Panc1 (cell line): Measurements from ENCODE around the gene TESK2. TPM values are rescaled to one million over a fixed set of nuclear protein-coding genes. Genes with fewer than 3 reads are reported as not detected.

ENCODE experiments used
- ATAC-seq: fragments of 200-7000 bp; cut with Tn5 transposase; 2 replicates; pipeline ENCODE4 v1.9.1; 2020; ENCODE audit warnings: mild to moderate bottlenecking, moderate library complexity
- BruUV-seq: library from RNA; stranded (reverse); fragments of 400-500 nt; replicated peaks from 2 replicates; lab custom pipeline; 2021; lab: Mats Ljungman, UMichigan
- CTCF ChIA-PET: fragments of 300-600 bp; sonication (Branson Sonifier 250); formaldehyde crosslinking; loops from one replicate; lab custom pipeline; 2022; ENCODE audit warnings: antibody characterized with exemption; lab: Charles Lee
- POLR2A ChIA-PET: fragments of 300-600 bp; sonication (Branson Sonifier 250); formaldehyde crosslinking; loops from one replicate; lab custom pipeline; 2022; ENCODE audit warnings: antibody characterized with exemption; lab: Charles Lee
- DNase-seq: peaks from one replicate; pipeline ENCODE4 v3.0.0-alpha.2; 2010; ENCODE audit warnings: low read depth, low spot score
- H3K27ac ChIP-seq: 2 replicates; pipeline ENCODE4 v1.5.1; 2011; ENCODE audit warnings: mild to moderate bottlenecking, low read length, inconsistent platforms
- H3K27me3 ChIP-seq: fragments of 200-500 bp; sonication (Bioruptor generic); 2 replicates; pipeline ENCODE4 v1.6.0; 2014; ENCODE audit warnings: low read length, inconsistent platforms; ENCODE audit not compliant: control insufficient read depth, insufficient read depth
- H3K36me3 ChIP-seq: fragments of 200-500 bp; sonication (Bioruptor generic); 2 replicates; pipeline ENCODE4 v1.5.1; 2014; ENCODE audit warnings: inconsistent platforms, mild to moderate bottlenecking, low read length, moderate library complexity; ENCODE audit not compliant: control insufficient read depth, insufficient read depth
- H3K4me1 ChIP-seq: 2 replicates; pipeline ENCODE4 v1.5.1; 2011; ENCODE audit warnings: inconsistent platforms, mild to moderate bottlenecking, low read length, moderate library complexity; ENCODE audit not compliant: control insufficient read depth, insufficient read depth
- H3K4me3 ChIP-seq, 2 experiments: 2 replicates each; pipeline ENCODE4 v1.5.1; 2011 to 2012; ENCODE audit warnings: low read depth in 2 of 2, low read length in 2 of 2, mild to moderate bottlenecking in 2 of 2, inconsistent platforms in 1 of 2, moderate library complexity in 1 of 2
- H3K9me3 ChIP-seq: fragments of 200-500 bp; sonication (Bioruptor generic); 2 replicates; pipeline ENCODE4 v1.5.1; 2014; ENCODE audit warnings: low read depth, mild to moderate bottlenecking, inconsistent platforms, low read length, moderate library complexity; ENCODE audit not compliant: control insufficient read depth, insufficient read depth
- POLR2AphosphoS5 ChIP-seq: IDR thresholded peaks from 2 replicates; pipeline ENCODE4 v1.6.1; 2012; ENCODE audit warnings: mild to moderate bottlenecking, low read depth, low read length, moderate library complexity
- SIN3A ChIP-seq: IDR thresholded peaks from 2 replicates; pipeline ENCODE4 v1.6.1; 2012; ENCODE audit warnings: low read depth, mild to moderate bottlenecking, low read length, moderate library complexity, borderline replicate concordance; ENCODE audit not compliant: insufficient read depth
- TCF7L2 ChIP-seq: IDR thresholded peaks from 2 replicates; pipeline ENCODE4 v1.6.1; 2011; ENCODE audit warnings: mild to moderate bottlenecking, low read depth, low read length, inconsistent platforms
- in situ Hi-C: cut with HindIII; loops from 2 replicates; pipeline ENCODE4 v1.10.0; 2016; ENCODE audit warnings: low sequenced_read_pairs, low pct_unique_long_range_greater_than_20kb
- intact Hi-C: fragments of 100-400 bp; cut with micrococcal nuclease; formaldehyde crosslinking; loops from one replicate; pipeline ENCODE4 v1.10.0; 2022; ENCODE audit not compliant: unreplicated experiment
- total RNA-seq: library from RNA; stranded (reverse); gene quantifications from one replicate; pipeline ENCODE4 v1.2.1, GENCODE V29; 2021; ENCODE audit not compliant: unreplicated experiment
- TF ChIP-seq, protein P1 (sequence below): fragments of 450-650 bp; IDR thresholded peaks from 2 replicates; pipeline ENCODE4 v1.5.1; 2017; ENCODE audit warnings: mild to moderate bottlenecking
- TF ChIP-seq, protein P2 (sequence below), 2 experiments: IDR thresholded peaks; 2 replicates each; pipeline ENCODE4 v1.6.1; 2011 to 2012; ENCODE audit warnings: low read depth in 2 of 2, control low read depth in 1 of 2, low read length in 1 of 2, mild to moderate bottlenecking in 1 of 2, moderate library complexity in 1 of 2; ENCODE audit not compliant: insufficient read depth in 1 of 2

The TESK2 gene
- total RNA-seq, 1 experiment from 2014 or later, result 3.3 TPM

DNA sequence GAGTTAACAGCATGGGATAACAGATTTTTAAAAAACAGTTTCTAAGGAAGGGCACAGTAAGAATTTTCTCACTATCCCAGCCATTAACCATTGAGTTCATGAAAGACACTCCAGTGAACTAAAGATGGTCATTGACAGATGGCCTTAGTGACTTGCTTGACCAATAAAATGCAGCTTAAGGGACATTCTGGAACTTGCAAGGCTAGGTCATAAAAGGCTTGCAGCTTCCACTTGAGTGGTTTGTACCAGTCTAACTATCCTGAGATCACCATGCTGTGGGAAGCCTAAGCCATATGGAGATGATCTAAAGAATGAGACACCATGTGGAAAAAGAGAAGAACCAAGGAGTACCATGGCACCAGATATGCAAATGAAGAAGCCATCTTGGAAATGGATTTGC, 112.8 kb downstream of the TESK2 start:
- no peak for ATAC-seq
- Histone ChIP-seq H3K9me3 (no peaks in the 10 kb centered on the region), H3K27ac (no peak overlapping the region), H3K4me1 (no peaks in the 10 kb centered on the region), H3K27me3 (no peaks in the 10 kb centered on the region; the same call in 1 of the 2 replicates), H3K36me3 (no peaks in the 10 kb centered on the region), H3K4me3 (no peak overlapping the region)
- intact Hi-C loops (no loop called here), in situ Hi-C loops (no loop called here)
- ChIA-PET CTCF (no interaction called here), POLR2A (no interaction called here)
- DNase-seq, result no peak
- BruUV-seq, result no TSS peak
- TF ChIP-seq, protein P1, sequence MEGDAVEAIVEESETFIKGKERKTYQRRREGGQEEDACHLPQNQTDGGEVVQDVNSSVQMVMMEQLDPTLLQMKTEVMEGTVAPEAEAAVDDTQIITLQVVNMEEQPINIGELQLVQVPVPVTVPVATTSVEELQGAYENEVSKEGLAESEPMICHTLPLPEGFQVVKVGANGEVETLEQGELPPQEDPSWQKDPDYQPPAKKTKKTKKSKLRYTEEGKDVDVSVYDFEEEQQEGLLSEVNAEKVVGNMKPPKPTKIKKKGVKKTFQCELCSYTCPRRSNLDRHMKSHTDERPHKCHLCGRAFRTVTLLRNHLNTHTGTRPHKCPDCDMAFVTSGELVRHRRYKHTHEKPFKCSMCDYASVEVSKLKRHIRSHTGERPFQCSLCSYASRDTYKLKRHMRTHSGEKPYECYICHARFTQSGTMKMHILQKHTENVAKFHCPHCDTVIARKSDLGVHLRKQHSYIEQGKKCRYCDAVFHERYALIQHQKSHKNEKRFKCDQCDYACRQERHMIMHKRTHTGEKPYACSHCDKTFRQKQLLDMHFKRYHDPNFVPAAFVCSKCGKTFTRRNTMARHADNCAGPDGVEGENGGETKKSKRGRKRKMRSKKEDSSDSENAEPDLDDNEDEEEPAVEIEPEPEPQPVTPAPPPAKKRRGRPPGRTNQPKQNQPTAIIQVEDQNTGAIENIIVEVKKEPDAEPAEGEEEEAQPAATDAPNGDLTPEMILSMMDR, result no peak
- no peak for TF ChIP-seq POLR2AphosphoS5
- TF ChIP-seq SIN3A, result no peak
- TF ChIP-seq TCF7L2, result no peak
- TF ChIP-seq, protein P2, sequence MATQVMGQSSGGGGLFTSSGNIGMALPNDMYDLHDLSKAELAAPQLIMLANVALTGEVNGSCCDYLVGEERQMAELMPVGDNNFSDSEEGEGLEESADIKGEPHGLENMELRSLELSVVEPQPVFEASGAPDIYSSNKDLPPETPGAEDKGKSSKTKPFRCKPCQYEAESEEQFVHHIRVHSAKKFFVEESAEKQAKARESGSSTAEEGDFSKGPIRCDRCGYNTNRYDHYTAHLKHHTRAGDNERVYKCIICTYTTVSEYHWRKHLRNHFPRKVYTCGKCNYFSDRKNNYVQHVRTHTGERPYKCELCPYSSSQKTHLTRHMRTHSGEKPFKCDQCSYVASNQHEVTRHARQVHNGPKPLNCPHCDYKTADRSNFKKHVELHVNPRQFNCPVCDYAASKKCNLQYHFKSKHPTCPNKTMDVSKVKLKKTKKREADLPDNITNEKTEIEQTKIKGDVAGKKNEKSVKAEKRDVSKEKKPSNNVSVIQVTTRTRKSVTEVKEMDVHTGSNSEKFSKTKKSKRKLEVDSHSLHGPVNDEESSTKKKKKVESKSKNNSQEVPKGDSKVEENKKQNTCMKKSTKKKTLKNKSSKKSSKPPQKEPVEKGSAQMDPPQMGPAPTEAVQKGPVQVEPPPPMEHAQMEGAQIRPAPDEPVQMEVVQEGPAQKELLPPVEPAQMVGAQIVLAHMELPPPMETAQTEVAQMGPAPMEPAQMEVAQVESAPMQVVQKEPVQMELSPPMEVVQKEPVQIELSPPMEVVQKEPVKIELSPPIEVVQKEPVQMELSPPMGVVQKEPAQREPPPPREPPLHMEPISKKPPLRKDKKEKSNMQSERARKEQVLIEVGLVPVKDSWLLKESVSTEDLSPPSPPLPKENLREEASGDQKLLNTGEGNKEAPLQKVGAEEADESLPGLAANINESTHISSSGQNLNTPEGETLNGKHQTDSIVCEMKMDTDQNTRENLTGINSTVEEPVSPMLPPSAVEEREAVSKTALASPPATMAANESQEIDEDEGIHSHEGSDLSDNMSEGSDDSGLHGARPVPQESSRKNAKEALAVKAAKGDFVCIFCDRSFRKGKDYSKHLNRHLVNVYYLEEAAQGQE (IDR thresholded peaks at IDR 0.05; ENCODE audit: insufficient read depth in 1 of 2, low read depth in 2 of 2, low read length in 1 of 2), result no peak

DNA sequence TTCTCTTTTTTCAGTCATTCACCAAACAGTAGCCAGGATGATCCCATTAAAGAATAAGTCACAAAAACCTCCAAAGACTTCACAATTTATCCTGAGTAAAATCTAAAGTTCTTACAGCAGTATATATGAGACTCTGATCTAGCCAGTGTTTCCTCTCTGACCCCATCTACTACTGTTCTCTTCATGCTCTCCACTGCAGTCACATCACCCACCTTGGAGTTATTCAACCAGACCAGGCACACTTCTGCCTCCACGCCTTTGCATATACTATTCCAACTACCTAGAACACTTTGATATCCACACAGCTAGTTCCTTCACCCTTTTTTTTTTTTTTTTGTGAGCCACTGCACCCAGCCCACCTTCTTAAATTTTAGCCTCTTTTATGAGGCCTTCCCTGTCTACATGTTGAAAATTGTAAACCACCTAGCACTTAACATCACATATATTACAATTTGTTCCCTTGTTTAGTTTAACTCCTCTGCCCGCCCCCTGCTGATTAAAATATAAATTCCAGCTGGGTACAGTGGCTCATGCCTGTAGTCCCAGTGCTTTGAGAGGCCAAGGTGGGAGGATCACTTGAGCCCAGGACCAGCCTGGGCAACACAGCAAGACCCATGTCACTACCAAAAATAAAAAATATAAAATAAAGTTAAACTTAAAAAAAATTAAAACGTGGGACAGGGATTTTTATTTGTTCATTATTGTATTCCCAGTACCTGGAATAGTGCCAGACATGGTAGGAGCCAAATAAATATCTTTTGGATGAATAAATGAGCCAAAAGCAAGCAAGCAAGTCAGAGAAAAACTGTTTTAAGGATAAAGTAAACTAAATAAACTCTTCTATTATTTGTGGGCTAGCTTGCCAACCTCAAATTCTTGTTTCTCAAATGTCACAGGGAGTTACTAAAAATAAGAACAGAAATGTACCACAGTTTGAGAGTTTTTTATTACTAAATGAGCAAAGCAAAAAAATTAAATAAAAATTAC, 115.6 kb downstream of the TESK2 start:
- Histone ChIP-seq H3K9me3 (no peaks in the 10 kb centered on the region), H3K4me3 (no peak overlapping the region), H3K36me3 (no peaks in the 10 kb centered on the region), H3K27ac (no peak overlapping the region), H3K27me3 (no peaks in the 10 kb centered on the region), H3K4me1 (no peaks in the 10 kb centered on the region)
- ATAC-seq (no peak), DNase-seq (no peak)
- ChIA-PET POLR2A (no interaction called here), CTCF (interaction anchor here (0.5 to 0.6 kb wide), 3 partner anchors 16 to 104 kb away, joined by 3 to 5 read pairs (median 3); no protein-coding TSS in a partner anchor)
- in situ Hi-C loops (no loop called here), intact Hi-C loops (no loop called here)
- no TSS peak for BruUV-seq
- TF ChIP-seq, protein P1, result no peak; the same call in 1 of the 2 replicates
- TF ChIP-seq SIN3A (no peak), TCF7L2 (no peak), POLR2AphosphoS5 (no peak)
- TF ChIP-seq, protein P2 (IDR thresholded peaks at IDR 0.05; ENCODE audit: insufficient read depth in 1 of 2, low read depth in 2 of 2, low read length in 1 of 2), result no peak
